B cell (primary cell): Measurements from ENCODE around the gene OTUD5.

Experiments
- CTCF ChIP-seq: fragments of 200-600 bp; IDR thresholded peaks from one replicate; pipeline ENCODE4 v1.8.0; 2022; ENCODE audit warnings: antibody characterized with exemption, mild to moderate bottlenecking
- EZH2 ChIP-seq: IDR thresholded peaks from 2 replicates; pipeline ENCODE4 v1.6.1; 2012; ENCODE audit warnings: borderline replicate concordance, low read depth, mild to moderate bottlenecking, moderate library complexity, low read length; ENCODE audit not compliant: insufficient read depth, poor library complexity, severe bottlenecking

GRCh38 chrX:48913605-48914366 is 43.6 kb downstream of the OTUD5 start:
- TF ChIP-seq CTCF, result no peak
- no peak for TF ChIP-seq EZH2
